IgD-negative memory B cell (primary cell): ENCODE results near the gene DCC. TPM values are rescaled to one million over a fixed set of nuclear protein-coding genes. Genes with fewer than 3 reads are reported as not detected.

Source experiments
- H3K27ac Mint-ChIP-seq, 3 donors: one replicate each; pipeline ENCODE4 v1.8.0; 2020 to 2022; ENCODE audit warnings: mild to moderate bottlenecking in 3 of 3, mixed read lengths in 3 of 3, moderate library complexity in 1 of 3
- H3K27me3 Mint-ChIP-seq: one replicate; pipeline ENCODE4 v1.8.0; 2021; ENCODE audit warnings: mixed read lengths
- H3K36me3 Mint-ChIP-seq: one replicate; pipeline ENCODE4 v1.8.0; 2020; ENCODE audit warnings: mild to moderate bottlenecking, mixed read lengths
- H3K4me1 Mint-ChIP-seq, 3 donors: one replicate each; pipeline ENCODE4 v1.8.0; 2020 to 2022; ENCODE audit warnings: mixed read lengths in 3 of 3, mild to moderate bottlenecking in 1 of 3
- H3K4me3 Mint-ChIP-seq, 4 donors: one replicate each; pipeline ENCODE4 v1.8.0; 2020 to 2022; ENCODE audit warnings: mild to moderate bottlenecking in 4 of 4, mixed read lengths in 4 of 4, moderate library complexity in 3 of 4
- H3K9me3 Mint-ChIP-seq, 3 donors: one replicate each; pipeline ENCODE4 v1.8.0; 2020 to 2021; ENCODE audit warnings: mixed read lengths in 3 of 3, mild to moderate bottlenecking in 1 of 3
- polyA plus RNA-seq: library from polyadenylated mRNA; unstranded; fragments of 300-500 nt; fragmentation: Illumina TruSeq; gene quantifications from one replicate; pipeline ENCODE4 v1.2.3, GENCODE V29; 2021

DCC gene
- polyA plus RNA-seq, 1 donor from 2014 or later, result not detected

GRCh38 chr18:53165770-53166169 lies 825.8 kb downstream of the DCC start:
- Mint-ChIP-seq H3K36me3 (no peaks in the 10 kb centered on the region), H3K9me3 (peaks cover 0 to 6% (median 2%) of the 10 kb centered on the region in 3 donors), H3K27me3 (no peaks in the 10 kb centered on the region)

GRCh38 chr18:53169346-53169745 lies 829.3 kb downstream of the DCC start:
- Mint-ChIP-seq H3K27ac (no peak overlapping the region), H3K36me3 (no peaks in the 10 kb centered on the region), H3K4me1 (no peaks in the 10 kb centered on the region), H3K9me3 (peaks cover 0 to 2% (median 1%) of the 10 kb centered on the region in 3 donors), H3K27me3 (no peaks in the 10 kb centered on the region), H3K4me3 (no peak overlapping the region)

More at GRCh38 chr18:53165770-53166169, 825.8 kb downstream of the DCC start:
- Mint-ChIP-seq H3K4me1 (no peaks in the 10 kb centered on the region), H3K4me3 (no peak overlapping the region), H3K27ac (no peak overlapping the region)

- no peaks in the 10 kb centered on the region for H3K27me3 Mint-ChIP-seq
Measured at GRCh38 chr18:53191634-53192033, 851.6 kb downstream of the DCC start.

GRCh38 chr18:53193870-53194269 lies 853.9 kb downstream of the DCC start:
- Mint-ChIP-seq H3K27ac (no peak overlapping the region), H3K9me3 (peaks cover 0 to 6% (median 5%) of the 10 kb centered on the region in 3 donors), H3K36me3 (no peaks in the 10 kb centered on the region), H3K4me1 (no peaks in the 10 kb centered on the region), H3K4me3 (no peak overlapping the region), H3K27me3 (no peaks in the 10 kb centered on the region)

More at GRCh38 chr18:53191634-53192033, 851.6 kb downstream of the DCC start:
- H3K36me3 Mint-ChIP-seq, result no peaks in the 10 kb centered on the region
- H3K27ac Mint-ChIP-seq, result no peak overlapping the region
- no peak overlapping the region for H3K4me3 Mint-ChIP-seq
- no peaks in the 10 kb centered on the region for H3K4me1 Mint-ChIP-seq
- H3K9me3 Mint-ChIP-seq, result peaks cover 0 to 6% (median 5%) of the 10 kb centered on the region in 3 donors

GRCh38 chr18:53219853-53220252 lies 879.9 kb downstream of the DCC start:
- H3K4me1 Mint-ChIP-seq, result no peaks in the 10 kb centered on the region
- no peaks in the 10 kb centered on the region for H3K27me3 Mint-ChIP-seq
- no peak overlapping the region for H3K27ac Mint-ChIP-seq
- peaks cover 0 to 2% (median 0%) of the 10 kb centered on the region in 3 donors for H3K9me3 Mint-ChIP-seq
- H3K36me3 Mint-ChIP-seq, result no peaks in the 10 kb centered on the region
- H3K4me3 Mint-ChIP-seq, result no peak overlapping the region

- no peak overlapping the region for H3K4me3 Mint-ChIP-seq
- no peak overlapping the region for H3K27ac Mint-ChIP-seq
- H3K4me1 Mint-ChIP-seq, result no peaks in the 10 kb centered on the region
- H3K36me3 Mint-ChIP-seq, result no peaks in the 10 kb centered on the region
- no peaks in the 10 kb centered on the region for H3K9me3 Mint-ChIP-seq
- no peaks in the 10 kb centered on the region for H3K27me3 Mint-ChIP-seq
Measured at GRCh38 chr18:53224128-53224778, 884.3 kb downstream of the DCC start.

- Mint-ChIP-seq H3K9me3 (no peaks in the 10 kb centered on the region), H3K4me1 (no peaks in the 10 kb centered on the region), H3K27me3 (no peaks in the 10 kb centered on the region)
Measured at GRCh38 chr18:53225567-53226325, 885.7 kb downstream of the DCC start.

GRCh38 chr18:53234610-53235009 lies 894.6 kb downstream of the DCC start:
- Mint-ChIP-seq H3K36me3 (peaks cover 2% of the 10 kb centered on the region), H3K4me1 (no peaks in the 10 kb centered on the region), H3K9me3 (peaks cover 0 to 2% (median 2%) of the 10 kb centered on the region in 3 donors), H3K4me3 (no peak overlapping the region), H3K27me3 (no peaks in the 10 kb centered on the region), H3K27ac (no peak overlapping the region)

More at GRCh38 chr18:53225567-53226325, 885.7 kb downstream of the DCC start:
- Mint-ChIP-seq H3K36me3 (no peaks in the 10 kb centered on the region), H3K27ac (no peak overlapping the region), H3K4me3 (no peak overlapping the region)

- no peaks in the 10 kb centered on the region for H3K27me3 Mint-ChIP-seq
- H3K9me3 Mint-ChIP-seq, result peaks cover 2 to 5% (median 3%) of the 10 kb centered on the region in 3 donors
- H3K27ac Mint-ChIP-seq, result no peak overlapping the region
- no peaks in the 10 kb centered on the region for H3K36me3 Mint-ChIP-seq
- no peak overlapping the region for H3K4me3 Mint-ChIP-seq
- H3K4me1 Mint-ChIP-seq, result no peaks in the 10 kb centered on the region
Measured at GRCh38 chr18:53241161-53241560, 901.2 kb downstream of the DCC start.

- peaks cover 2 to 14% (median 4%) of the 10 kb centered on the region in 3 donors for H3K9me3 Mint-ChIP-seq
- H3K36me3 Mint-ChIP-seq, result peaks cover 2% of the 10 kb centered on the region
- no peaks in the 10 kb centered on the region for H3K27me3 Mint-ChIP-seq
- H3K4me3 Mint-ChIP-seq, result no peak overlapping the region
- no peak overlapping the region for H3K27ac Mint-ChIP-seq
- no peaks in the 10 kb centered on the region for H3K4me1 Mint-ChIP-seq
Measured at GRCh38 chr18:53253789-53254188, 913.8 kb downstream of the DCC start.

GRCh38 chr18:53254265-53254664 lies 914.3 kb downstream of the DCC start:
- Mint-ChIP-seq H3K27ac (no peak overlapping the region), H3K9me3 (peaks cover 2 to 10% (median 4%) of the 10 kb centered on the region in 3 donors), H3K36me3 (peaks cover 2% of the 10 kb centered on the region), H3K27me3 (no peaks in the 10 kb centered on the region), H3K4me3 (no peak overlapping the region), H3K4me1 (no peaks in the 10 kb centered on the region)

GRCh38 chr18:53261241-53261640 lies 921.2 kb downstream of the DCC start:
- H3K4me1 Mint-ChIP-seq, result no peaks in the 10 kb centered on the region
- no peak overlapping the region for H3K27ac Mint-ChIP-seq
- peaks cover 0 to 8% (median 3%) of the 10 kb centered on the region in 3 donors for H3K9me3 Mint-ChIP-seq
- H3K27me3 Mint-ChIP-seq, result no peaks in the 10 kb centered on the region
- no peaks in the 10 kb centered on the region for H3K36me3 Mint-ChIP-seq
- H3K4me3 Mint-ChIP-seq, result no peak overlapping the region

- H3K4me3 Mint-ChIP-seq, result no peak overlapping the region
- no peaks in the 10 kb centered on the region for H3K36me3 Mint-ChIP-seq
- no peak overlapping the region for H3K27ac Mint-ChIP-seq
- no peaks in the 10 kb centered on the region for H3K27me3 Mint-ChIP-seq
- H3K4me1 Mint-ChIP-seq, result no peaks in the 10 kb centered on the region
- H3K9me3 Mint-ChIP-seq, result peaks cover 0 to 7% (median 5%) of the 10 kb centered on the region in 3 donors
Measured at GRCh38 chr18:53266850-53267249, 926.9 kb downstream of the DCC start.

- peaks cover 0 to 6% (median 5%) of the 10 kb centered on the region in 3 donors for H3K9me3 Mint-ChIP-seq
- no peak overlapping the region for H3K4me3 Mint-ChIP-seq
- H3K36me3 Mint-ChIP-seq, result no peaks in the 10 kb centered on the region
- H3K27me3 Mint-ChIP-seq, result no peaks in the 10 kb centered on the region
- no peak overlapping the region for H3K27ac Mint-ChIP-seq
- H3K4me1 Mint-ChIP-seq, result no peaks in the 10 kb centered on the region
Measured at GRCh38 chr18:53268455-53268854, 928.5 kb downstream of the DCC start.

- no peak overlapping the region for H3K4me3 Mint-ChIP-seq
- no peak overlapping the region for H3K27ac Mint-ChIP-seq
- H3K36me3 Mint-ChIP-seq, result peaks cover 2% of the 10 kb centered on the region
- H3K9me3 Mint-ChIP-seq, result peaks cover 5 to 24% (median 7%) of the 10 kb centered on the region in 3 donors
- H3K4me1 Mint-ChIP-seq, result no peaks in the 10 kb centered on the region
- H3K27me3 Mint-ChIP-seq, result no peaks in the 10 kb centered on the region
Measured at GRCh38 chr18:53281406-53281805, 941.4 kb downstream of the DCC start.
